Activated CD4-positive, alpha-beta T cell treated with anti-CD3 and anti-CD28 coated beads, Interleukin-2, amount 50 U/mL, for 16 hours (primary cell): ENCODE results near the gene AK2.
"Not testable (repeated sequence)": the region's sequence is repeated elsewhere in the genome, so short reads cannot be mapped to it uniquely, and the experiment has no call there.

Experiments
- DNase-seq: peaks from one replicate; pipeline ENCODE4 v3.0.0-alpha.2; 2020

The AK2 gene

DNA sequence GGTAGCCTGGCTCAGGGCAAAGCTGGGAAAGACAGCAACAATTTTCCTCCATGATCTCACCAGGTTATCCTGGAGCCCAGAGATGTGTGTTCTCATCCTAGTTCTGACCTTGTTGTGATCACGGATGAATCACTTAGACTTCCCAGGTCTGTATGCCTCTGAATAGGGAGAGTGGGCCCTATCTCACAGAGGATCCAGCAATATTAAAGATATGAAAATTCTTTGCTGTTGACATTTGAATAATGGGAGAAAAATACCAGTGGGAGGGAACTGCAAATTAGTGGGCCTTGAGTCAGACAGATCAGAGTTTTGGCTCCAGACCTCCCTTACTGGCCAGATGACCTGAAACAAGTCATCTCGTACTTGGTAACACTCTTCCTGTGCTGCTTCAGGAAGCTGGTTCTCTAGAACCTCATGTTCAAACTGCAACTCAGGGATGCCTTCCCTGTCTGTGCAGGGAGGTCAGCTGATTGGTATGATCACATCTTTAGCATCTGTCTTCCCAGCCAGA, 39.2 kb downstream of the AK2 start:
- DNase-seq: no peak

DNA sequence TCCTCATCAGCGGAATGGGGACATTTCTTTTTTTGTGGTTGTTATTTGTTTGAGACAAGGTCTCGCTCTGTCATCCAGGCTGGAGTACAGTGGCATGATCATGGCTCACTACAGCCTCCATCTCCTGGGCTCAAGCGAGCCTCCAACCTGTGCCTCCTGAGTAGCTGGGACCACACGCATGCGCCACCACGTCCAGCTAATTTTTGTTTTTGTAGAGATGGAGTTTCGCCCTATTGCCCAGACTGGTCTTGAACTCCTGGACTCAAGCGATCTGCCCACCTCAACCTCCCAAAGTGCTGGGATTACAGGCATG, 43.4 kb downstream of the AK2 start:
- DNase-seq: not testable (repeated sequence)

DNA sequence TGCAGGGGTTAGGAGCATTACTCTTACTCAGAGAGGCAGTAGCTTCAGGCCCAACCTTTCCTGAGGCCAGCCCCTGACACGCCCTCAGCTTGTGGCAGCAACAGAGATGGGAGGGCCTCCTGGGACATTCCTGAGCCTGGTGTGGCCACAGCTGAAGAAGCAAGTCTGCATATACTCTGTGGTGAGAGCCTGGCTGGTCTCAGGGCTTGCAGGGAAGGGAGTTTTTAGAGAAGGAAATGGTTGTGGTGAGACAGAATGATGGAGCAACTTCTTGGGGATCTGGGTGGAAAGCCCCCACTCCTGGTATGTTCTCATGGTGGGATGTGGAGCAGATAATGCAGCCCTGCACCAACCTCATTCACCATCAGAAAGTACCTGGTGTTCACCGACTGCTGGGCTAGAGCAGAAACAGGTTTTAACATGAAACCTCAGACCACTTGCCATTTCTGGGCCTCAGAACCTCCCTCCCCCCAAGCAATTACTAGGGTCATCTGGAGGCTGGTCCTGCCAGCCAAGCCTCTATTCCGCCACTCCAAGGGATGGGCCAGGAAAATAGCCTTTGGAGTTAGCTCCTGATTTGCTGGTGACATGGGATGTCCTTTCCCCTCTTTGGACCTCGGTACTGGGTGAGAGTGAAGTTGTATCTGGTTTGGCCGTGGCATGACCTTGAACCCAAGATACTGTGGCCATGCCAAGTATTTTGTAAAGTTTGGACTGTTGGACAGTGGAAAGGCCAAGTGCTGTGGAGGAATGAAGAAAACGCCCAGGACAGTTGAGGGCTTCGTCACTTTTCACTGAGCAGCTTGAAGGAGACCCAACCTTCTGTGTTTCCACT, 44.0 kb downstream of the AK2 start:
- peak; percentile 85 for DNase-seq

DNA sequence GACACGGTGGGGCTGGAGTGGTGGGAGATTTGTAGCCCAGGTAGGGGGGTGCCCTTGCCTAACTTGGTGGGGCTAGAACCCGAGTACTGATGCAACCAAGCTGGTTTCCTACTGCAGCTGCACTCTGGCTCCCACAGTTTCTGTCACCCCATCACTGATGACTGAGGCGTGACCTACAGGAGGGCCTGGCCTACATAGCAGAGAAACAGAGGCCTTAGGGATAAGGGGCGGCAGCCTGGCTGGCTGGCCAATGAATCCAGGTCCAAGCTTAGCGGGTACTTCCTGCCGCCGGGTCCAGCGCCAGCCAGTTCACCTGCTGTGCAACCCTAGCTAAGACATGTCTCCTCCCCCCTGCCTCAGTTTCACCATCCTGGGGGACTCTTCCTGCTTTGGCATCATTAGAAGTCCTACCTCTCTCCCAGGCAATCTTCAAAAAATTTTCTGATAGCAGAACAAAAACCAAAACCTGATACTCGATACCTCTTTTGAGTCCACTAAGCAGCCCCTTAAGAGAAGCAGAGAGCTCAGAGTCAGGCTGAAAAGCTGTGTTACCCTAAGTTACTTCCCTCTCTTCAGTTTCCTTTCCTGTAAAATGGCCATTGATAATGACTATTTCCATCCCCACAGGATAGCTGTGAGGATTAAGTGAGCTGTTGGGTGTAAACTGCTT, 44.7 kb downstream of the AK2 start:
- no peak for DNase-seq

DNA sequence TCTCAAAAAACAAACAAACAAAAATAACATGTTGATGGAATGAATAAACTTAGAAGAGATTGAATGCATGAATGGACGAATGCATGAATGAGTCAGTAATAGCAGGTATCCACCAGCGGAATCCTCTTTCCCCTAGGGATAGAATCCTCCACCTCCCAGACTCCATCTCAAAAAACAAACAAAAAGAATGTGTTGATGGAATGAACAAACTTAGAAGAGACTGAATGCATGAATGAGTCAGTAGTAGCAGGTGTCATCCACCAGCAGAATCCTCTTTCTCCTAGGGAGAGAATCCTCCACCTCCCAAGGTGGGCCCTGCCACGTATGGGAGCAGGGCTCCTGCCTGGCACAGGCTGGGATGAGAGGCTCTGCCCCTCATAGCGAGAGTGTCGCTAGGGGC, 45.3 kb downstream of the AK2 start:
- DNase-seq: no peak

DNA sequence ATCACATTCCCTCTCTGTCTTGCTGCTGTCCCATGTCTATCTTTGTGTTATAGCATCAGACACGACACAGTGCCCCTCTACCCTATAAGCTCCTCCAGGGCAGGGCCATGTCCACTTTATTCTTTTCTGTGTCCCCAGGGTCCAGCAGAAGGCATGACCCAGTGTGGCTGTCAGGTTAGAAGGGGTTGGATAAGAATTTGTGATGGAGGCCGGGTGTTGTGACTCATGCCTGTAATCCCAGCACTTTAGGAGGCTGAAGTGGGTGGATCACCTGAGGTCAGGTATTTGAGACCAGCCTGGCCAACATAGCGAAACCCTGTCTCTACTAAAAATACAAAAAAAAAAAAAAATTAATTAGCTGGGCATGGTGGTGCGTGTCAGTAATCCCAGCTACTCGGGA, 45.8 kb downstream of the AK2 start:
- DNase-seq: no peak

DNA sequence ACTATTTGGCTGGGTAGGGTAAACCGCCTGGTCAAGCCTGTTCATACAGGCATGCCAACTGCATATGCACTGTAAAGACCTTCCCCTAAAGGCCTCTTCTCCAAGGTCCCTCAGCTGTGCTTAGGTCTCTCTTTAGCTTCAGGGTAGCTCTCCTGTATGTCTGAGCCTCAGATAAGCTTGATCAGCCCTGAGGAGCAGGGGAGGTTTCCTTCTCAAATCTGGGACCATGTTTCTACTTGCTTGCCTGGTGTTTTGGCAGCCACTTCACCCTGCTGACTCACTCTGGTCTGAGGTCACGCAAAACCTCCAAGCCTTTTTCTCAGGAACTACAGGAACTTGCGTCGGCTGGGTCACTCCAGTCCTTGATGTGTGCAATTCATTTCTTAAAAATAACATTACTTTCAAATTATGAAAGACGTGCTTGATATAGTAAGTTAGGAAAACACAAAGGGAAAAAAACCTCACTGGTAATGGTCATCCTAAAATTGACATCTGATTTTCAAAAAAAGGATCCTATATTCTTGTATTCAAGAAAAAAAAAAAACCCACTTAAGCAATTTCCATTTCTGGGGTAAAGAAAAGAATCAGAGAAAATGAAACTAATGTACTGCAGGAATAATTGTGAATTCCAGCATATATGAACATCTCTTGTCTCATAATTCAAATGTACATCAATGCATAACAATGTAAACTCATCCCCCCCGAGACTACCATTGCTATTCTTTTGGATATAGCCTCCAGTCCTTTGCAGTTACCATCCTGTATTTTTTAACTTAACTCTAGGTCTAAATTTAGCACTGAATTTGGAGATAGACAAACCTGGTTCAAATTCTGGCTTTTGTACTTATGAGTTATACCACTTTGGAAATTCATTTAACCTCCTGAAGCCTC, 47.3 kb downstream of the AK2 start:
- DNase-seq: peak; percentile 73

DNA sequence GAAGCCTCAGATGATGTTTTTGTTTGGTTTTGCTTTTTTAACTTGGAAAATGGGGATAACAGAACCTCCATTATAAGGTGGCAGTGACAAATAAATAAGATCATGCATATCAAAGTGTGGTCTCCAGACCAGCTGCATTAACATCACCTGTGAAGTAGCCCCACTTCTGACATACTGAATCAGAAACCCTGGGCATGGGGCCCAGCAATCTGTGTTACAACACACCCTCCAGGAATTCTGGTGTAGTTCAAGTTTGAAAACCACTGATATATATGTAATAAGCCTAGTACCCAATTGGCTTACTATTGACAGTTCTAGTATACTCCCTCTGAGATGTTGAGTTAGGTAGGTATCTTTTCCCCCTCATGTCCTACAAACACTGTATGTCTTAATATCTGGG, 48.0 kb downstream of the AK2 start:
- DNase-seq: no peak

DNA sequence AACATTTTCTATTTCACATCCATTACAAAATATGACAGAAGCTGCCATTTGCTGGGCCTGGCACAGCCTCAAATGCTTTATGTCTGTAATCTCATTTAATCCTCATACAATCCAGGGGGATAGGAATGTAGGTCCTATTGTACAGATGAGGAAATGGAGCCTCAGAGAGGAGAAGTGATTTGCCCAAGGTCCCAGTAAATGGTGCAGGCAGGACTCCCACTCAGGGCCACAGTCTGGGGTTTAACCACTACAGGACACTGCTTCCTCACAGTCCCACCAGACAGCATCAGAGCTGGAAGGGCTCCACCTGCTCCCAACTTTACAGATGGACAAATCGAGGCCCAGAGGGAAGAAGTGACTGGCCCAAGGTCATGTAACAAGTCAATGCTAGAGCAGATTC, 51.5 kb downstream of the AK2 start:
- DNase-seq: no peak

DNA sequence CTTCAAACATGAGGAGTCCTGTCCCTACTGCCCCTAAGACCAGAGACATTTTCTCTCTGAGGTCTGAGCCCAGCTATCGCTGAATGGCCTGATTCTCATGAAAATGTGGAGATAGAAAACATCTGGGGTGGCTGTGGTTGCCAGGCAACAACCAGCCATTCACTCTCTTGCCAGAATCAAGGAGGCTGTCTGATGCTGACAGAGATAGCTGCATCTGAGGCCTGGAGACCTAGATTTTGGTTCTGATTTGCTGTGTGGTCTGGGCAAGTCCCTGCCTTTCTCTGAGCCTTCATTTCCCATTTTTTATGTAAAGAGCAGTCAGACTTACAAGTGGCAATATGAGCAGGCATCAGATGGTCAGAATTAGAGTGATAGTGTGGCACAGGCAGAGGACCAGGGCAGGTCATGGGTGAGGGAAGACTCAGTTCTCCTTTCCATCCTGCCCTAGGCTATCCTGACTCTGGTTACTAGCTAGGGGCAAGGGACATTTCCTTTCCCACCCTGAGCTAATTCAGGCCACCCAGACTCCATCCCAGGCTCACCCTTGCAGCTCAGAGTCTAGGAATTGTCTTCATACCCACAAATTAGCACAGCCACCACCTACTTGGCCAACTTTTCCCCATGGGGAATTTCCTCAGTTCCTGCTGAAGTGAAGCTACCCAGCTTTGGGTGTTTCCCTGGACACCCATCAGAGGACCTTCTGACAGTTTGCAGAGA, 52.1 kb downstream of the AK2 start:
- DNase-seq: peak; percentile 73

DNA sequence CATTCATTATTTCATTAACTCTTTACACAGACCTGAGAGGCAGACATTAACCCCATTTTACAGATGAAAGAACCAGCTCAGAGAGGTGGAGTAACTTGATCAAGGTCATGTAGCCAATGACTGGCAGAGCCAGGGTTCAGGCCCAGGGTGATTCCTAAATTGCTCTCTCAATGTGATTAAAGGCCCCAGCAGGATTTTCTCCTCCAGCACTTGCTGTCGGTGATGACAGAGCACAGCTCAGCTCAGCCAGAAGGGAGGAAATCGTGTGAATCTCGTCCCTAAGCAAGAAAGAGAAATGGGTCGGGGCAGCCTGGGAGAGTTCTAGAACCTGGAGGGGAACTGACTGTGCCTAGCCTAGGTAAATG, 52.6 kb downstream of the AK2 start:
- no peak for DNase-seq

DNA sequence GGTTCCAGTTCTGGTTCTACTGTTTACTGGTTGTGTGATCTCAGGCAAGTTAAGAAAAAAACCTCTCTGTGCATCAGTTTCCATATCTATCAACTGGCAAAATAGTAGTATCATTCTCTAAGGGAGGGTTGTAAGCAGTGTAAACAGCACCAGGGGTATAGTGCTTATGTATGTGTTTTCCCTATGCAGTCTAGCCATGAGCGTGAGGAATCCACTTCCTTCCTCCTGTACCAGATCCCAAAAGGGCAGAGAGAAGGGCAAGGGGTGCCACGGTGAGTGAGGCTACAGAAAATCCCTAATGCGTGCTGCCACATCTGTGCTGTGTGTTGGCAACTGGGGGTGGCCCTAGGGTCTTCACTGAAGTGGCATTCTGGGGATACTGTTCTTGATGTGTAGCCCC, 53.7 kb downstream of the AK2 start:
- no peak for DNase-seq

DNA sequence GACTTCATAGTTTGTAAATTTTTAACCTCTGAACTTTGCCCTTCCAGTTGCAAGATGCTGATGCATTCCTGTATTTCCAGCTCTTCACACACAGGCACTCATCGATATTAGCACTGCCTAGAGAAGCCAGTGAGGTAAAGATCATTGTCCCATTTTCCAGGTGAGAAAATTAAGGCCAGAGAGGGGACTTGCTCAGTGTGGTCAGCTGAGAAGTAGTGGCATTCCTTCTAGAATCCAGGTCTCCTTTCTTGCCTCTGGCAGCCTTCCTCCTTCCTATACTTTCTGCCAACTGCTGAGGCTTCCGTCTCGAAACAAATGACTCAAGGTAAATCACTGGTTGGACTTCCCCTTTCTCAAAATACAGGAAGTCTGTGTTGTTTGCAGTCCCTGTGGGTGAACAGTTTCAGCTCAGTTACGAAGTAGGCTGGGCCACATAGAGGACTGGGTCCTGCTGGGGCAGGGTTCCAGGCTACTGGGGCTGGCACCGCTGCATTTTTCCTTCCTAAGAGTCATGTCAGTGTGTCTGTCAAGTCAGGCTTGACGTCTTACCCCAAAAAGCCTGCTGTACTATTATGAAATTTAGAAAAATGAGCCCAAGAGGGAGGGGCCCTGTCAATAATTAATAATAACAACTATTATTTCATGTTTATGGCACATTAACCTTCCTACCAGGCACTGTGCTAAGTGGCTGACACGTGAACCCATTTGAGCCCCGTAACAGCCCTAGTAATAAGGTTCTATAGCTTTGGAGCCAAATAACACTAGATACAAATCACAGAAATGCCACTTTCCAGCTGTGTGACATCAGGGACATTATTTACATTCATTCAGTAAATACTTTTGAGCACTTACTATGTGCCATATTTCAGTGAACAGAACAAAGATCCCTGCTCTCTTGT, 55.4 kb downstream of the AK2 start:
- DNase-seq: peak; percentile 90

DNA sequence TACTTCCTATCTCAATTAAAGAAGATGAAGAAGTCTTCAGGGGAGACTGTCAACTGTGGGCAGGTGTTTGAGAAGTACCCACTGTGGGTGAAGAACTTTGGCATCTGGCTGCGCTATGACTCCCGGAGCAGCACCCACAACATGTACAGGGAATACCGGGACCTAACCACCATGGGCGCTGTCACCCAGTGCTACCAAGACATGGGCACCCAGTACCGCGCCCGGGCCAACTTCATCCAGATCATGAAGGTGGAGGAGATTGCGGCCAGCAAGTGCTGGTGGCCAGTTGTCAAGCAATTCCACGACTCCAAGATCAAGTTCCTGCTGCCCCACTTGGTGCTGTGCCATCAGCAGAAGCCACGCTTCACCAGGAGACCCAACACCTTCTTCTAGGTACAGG, 56.6 kb downstream of the AK2 start:
- DNase-seq: no peak

DNA sequence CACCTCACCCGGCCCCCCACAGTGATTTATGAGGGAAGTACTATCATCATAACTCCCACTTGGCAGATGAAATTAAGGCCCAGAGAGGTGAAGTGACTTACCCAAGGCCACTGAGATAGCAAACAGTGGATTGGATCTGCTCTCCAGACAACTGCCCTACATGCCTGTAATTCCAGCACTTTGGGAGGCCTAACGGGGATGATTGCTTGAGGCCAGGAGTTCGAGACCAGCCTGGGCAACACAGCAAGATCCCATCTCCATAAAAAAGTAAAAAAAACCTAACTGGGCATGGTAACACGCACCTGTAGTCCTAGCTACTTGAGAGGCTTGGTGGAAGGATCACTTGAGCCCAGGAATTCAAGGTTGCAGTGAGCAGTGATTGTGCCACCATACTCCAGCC, 57.8 kb downstream of the AK2 start:
- no peak for DNase-seq

DNA sequence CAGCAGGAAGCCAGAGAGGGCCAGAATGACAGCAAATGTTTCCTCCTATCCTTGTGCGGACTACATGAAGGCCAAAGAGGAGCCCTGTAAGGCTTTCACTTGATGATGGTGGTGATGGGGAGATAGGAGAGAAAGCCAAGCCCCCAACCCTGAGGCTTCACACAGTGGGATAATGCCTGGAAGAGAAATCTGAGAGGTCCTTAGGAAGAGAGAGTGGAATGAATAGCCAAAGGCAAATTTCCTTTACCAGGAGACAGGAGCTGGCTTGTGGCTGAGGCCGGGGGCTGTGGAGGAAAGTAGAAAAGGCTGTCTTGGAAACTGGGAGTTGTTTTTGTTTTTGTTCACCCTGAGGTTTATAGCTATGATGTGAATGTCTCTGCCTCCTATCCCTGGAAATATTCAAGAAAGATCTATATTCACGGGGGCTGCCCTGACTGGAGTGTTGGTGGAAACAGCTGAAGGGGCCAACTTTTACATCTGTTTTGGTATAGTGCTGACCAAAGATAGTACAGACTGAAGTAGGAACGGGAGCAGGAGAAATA, 59.1 kb downstream of the AK2 start:
- no peak for DNase-seq

DNA sequence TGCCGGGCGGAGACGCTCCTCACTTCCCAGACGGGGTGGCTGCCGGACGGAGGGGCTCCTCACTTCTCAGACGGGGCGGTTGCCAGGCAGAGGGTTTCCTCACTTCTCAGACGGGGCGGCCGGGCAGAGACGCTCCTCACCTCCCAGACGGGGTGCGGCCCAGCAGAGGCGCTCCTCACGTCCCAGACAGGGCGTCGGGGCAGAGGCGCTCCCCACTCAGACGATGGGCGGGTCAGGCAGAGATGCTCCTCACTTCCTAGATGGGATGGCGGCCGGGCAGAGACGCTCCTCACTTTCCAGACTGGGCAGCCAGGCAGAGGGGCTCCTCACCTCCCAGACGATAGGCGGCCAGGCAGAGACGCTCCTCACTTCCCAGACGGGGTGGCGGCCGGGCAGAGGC, 61.6 kb downstream of the AK2 start:
- not testable (repeated sequence) for DNase-seq

DNA sequence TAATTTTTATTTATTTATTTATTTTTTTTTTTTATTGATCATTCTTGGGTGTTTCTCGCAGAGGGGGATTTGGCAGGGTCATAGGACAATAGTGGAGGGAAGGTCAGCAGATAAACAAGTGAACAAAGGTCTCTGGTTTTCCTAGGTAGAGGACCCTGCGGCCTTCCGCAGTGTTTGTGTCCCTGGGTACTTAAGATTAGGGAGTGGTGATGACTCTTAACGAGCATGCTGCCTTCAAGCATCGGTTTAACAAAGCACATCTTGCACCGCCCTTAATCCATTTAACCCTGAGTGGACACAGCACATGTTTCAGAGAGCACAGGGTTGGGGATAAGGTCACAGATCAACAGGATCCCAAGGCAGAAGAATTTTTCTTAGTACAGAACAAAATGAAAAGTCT, 63.2 kb downstream of the AK2 start:
- not testable (repeated sequence) for DNase-seq

DNA sequence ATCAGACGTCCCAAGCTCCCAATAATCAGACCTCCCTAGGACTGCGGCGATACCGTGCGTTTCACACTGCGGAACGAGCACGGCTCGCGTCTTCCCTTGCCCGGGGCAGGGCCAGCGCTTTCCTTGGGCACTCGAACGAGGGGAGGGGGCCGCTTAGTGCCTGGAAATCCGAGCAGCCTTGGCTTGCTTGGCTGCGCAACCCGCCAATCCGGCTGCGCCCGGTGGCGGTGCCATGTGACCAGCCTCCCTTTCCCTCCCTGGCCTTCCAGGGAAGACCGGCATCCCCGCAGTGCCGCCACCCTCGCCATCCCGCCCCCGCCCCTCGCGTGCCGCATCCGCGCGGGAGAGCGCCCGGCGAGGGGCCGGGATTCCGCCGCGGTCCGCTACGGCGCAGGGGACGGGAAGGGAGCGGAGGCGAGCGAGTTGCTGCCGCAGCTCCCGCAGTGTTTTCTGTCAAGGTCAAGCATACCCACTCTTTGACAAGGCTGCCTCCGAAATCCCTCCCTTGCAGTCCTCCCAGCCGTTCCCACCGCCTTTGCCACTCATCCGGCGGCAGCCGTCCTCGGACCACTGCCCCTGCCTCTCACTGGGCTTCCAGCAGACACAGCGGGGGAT, 63.8 kb downstream of the AK2 start:
- DNase-seq: no peak

DNA sequence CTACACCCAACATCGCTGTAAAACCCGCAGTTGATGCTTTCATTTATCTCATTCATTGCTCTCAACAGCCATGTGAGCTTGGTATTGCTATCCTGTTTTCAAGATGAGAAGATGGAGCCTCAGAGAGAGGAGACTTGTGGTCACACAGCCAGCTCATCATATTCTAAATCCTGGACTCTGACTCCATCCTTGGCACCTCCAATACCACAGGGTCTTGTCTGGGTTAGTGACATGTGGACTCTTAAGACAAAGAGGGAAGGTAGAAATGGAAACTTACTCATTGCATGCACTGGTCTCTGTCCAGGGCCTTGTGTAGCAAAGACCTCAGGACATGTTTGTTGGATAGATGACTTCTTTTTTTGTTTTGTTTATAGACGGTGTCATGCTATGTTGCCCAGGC, 65.1 kb downstream of the AK2 start:
- no peak for DNase-seq

DNA sequence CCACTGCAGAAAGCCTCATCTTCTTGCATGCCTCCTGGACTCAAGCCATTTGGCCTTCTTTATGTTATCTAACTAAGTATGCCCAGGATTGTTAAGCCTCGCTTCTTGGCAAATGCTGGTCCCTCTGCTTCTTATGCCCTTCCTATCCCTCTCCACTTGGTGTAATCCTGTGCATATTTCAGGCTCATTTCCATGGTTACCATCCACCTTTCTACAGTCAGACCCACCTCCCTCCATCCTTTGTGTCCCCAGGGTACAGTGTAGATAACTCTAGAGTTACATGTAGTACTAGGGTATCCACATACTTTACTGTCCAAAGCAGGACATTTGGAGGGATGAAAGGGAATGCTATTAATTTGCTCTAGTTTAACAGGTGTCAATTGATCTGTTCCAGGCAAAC, 65.5 kb downstream of the AK2 start:
- DNase-seq: no peak
